GM19351 (cell line): Measurements from ENCODE around the gene TMEM233.
"Not testable (repeated sequence)": the region's sequence is repeated elsewhere in the genome, so short reads cannot be mapped to it uniquely, and the experiment has no call there.

ENCODE experiments used
- ATAC-seq: cut with Tn5 transposase; IDR thresholded peaks from one replicate; pipeline ENCODE4 v1.9.1; 2021; ENCODE audit warnings: mild to moderate bottlenecking, moderate library complexity; ENCODE audit not compliant: unreplicated experiment

TMEM233 gene

DNA sequence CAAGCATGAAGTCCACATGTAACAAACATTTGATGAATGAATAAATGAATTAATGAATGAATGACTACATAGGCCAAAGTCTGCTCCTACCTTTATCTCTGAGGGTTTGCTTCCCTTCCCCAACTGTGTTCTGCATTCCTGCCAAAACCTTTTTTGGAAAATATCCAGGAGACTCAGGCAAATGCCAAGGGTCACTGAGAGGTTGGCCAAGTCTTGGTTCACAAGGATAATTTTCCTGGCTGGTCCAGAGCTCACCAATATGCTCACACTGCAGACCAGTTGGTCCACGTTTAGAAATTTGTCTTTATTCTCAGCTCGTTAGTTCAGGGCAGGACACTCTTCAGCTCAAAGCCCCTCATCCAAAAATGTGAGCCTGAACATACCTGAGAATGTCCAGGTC, 10.2 kb downstream of the TMEM233 start:
- ATAC-seq, result no peak

GRCh38 chr12:119609358-119609757, 15.8 kb downstream of the TMEM233 start:
- no peak for ATAC-seq

DNA sequence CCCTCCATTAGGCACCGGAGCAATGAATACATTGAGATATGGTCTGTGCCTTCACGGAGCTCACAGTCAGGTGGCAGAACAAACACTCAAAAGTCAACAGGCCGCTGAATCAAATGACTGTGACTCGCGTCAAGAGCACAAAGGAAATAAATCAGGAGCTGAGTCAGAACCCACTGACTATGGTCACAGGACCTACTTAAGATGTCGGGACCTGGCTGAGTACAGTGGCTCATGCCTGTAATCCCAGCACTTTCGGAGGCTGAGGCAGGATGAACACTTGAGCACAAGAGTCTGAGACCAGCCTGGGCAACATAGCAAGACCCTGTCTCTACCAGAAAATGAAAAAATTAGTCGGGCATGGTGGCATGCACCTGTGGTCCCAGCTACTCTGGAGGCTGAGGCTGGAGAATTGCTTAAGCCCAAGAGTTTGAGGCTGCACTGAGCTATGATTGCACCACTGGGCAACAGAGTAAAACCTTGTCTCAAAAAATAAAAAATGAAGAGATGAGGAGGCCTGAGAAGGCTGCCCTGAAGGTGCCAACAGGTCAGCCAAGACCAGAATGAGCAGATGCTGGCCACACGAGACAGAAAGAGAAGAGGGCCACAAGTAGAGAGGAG, 19.9 kb downstream of the TMEM233 start:
- no peak for ATAC-seq

DNA sequence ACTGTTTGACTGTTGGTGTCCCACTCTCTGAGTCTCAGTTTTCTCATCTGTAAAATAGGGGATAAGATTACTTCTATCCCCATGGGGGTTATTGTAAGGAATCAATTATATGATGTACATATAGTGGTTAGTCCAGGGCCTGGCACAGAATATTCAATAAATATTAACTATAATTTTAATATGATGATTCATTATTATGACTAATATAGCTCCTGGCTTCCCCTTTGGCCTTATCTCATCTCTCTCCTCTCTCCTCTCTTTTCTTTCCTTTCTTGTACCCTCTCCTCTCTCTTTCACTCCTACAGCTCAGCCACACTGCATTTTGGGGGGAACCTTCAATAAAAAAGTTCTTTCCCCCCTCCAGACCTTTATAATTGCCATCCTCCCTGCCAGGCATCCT, 21.1 kb downstream of the TMEM233 start:
- no peak for ATAC-seq

GRCh38 chr12:119615518-119616475, 22.2 kb downstream of the TMEM233 start:
- ATAC-seq, result no peak

GRCh38 chr12:119618328-119618896, 24.8 kb downstream of the TMEM233 start:
- not testable (repeated sequence) for ATAC-seq

DNA sequence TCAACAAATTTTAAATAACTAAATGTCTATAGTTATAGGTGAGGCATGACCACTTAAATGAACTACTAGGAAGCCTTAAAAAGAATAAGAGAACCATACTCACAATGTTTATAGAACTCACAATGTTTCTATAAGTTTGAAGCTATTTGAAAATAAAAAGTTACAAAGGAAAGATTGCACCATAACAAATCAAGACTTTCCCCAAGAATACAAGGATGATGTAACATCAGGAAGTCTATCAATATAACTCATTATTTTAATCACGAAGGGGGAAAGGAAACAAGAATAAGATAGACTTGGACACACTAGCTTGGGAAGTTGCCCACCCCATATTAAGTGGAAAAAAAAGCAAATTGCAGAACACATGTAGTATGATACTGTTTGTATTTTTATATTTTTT, 26.9 kb downstream of the TMEM233 start:
- no peak for ATAC-seq

DNA sequence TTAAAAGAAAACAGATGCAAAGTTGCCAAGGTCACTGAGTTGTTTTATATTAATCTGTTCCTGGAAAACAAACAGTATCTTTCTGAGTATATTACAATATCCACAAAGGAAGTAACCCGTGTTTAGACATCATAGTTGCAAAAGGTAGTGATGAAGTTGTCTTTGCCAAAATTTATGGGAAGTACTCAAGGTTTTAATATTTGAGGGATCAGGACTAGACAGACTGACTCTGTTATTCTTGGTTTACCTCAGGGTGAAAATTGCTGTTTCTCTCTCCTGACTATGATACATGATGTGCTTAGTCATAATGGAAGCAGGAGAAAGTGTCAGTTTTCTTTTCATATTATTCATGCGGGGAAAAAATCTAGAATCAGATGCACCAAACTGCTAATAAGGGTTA, 28.3 kb downstream of the TMEM233 start:
- ATAC-seq, result no peak

- ATAC-seq, result no peak
These were observed 31.4 kb downstream of the TMEM233 start for GRCh38 chr12:119624966-119625365.

- no peak for ATAC-seq
These were observed 33.6 kb downstream of the TMEM233 start for GRCh38 chr12:119627019-119627643.

- no peak for ATAC-seq
These were observed 34.1 kb downstream of the TMEM233 start for GRCh38 chr12:119627686-119628085.

DNA sequence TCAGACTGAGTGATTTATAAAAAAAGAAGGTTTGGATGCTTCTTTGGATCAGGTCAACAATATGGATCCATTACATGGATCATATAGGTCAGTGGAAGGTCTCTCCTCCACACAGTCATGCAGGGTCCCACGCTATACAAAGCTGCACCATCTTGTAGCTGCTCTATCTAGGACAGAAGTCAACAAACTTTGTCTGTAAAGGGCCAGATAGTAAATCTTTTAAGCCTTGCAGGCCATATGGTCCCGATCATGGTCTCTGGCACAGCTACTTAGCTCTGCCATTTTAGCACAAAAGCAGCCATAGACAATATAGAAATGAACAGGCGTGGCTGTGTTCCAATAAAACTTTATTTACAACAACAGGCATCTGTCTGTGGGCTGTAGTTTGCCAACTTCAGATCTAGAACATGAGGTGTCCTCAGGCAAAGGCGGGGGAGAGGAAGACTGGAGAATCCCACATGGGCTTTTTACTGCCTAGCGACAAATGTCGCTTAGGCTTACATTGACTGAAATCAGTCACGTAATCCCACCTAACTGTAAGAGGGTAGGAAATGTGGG, 36.7 kb downstream of the TMEM233 start:
- ATAC-seq, result no peak

DNA sequence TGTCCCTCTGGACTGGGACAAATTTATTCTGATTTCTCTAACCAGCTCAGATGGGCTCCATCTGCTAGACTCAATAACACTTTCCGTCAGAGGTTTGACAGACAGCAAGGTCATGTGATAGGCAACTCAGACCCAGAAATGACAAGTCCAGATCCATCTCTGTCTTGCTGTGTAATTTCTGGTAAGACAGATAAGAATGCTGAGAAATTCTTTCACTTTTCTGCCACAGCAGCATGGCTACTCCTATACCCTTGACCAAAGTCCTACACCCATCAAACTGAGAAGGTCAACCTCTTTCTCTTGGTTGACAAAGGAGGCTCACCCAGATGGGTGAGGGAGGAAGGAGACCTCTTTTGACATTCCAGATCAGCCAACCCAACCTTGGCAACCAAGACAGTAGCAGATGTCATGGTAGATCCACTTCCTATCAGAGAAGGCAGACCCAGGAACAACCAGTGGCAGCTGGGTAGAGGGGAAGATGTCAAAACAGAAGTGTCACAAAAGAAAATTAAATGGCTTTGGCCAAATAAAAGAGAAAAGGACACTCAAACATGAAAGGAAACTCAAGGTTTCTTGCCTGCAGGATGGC, 37.5 kb downstream of the TMEM233 start:
- ATAC-seq, result no peak

- no peak for ATAC-seq
These were observed 38.5 kb downstream of the TMEM233 start for GRCh38 chr12:119631930-119632678.

GRCh38 chr12:119634743-119635142, 41.2 kb downstream of the TMEM233 start:
- ATAC-seq, result no peak

- ATAC-seq, result no peak
These were observed 49.4 kb downstream of the TMEM233 start for GRCh38 chr12:119642986-119643385.

- ATAC-seq, result no peak
These were observed 51.4 kb downstream of the TMEM233 start for GRCh38 chr12:119644930-119645329.

DNA sequence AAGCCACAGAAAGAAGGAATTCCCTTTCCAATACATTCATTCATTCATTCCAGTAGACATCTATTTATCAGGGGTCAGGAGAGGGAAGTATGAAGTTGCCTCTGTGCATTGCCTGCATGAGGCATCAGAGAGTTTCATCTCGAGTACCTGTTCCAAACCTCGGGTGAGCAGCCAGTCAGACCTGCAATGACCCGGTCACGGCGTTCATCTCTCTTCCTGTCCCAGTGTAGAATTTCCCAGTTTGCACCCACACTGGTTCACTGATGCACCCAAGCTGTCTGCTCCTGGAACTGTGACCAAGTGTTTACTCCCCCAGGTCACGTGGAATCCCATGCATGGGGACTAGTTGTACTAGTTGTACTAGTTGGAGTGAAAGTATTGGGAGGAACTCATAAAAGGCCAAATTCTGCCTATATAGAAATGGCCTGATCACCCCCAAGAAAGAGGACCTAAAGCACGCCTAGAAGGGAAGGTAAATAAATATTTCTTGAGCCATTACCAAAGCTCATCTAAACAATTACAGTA, 52.0 kb downstream of the TMEM233 start:
- no peak for ATAC-seq

DNA sequence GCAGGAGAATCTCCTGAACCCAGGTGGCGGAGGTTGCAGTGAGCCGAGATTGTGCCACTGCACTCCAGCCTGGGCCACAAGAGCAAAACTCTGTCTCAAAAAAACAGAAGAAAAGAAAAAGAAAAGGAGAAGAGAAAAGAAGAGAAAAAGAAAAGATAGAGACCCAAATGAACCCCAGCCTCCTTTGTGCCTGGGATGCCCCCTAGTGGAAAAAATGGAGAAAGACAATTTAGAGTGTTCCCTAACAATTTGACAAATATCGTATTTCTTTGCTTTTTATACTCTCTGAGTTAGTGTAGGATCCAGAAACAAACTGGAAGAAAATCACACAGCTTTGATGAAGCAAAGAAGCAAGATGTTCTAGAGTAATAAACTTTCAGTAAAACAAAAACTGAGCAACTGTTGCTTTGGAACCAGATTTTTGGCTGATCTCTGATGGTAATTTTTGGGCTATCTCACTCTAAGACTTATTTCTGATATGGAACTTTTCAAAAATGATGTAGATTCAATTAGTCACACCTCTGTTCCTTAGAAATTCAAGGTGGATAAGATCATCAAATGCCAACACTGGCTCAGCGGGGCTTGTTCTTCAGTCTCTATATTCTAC, 55.7 kb downstream of the TMEM233 start:
- ATAC-seq, result no peak
